ENCODE data around the gene SRPX2.
"Not testable (repeated sequence)": the region's sequence is repeated elsewhere in the genome, so short reads cannot be mapped to it uniquely, and the experiment has no call there.

Gene SRPX2

DNA sequence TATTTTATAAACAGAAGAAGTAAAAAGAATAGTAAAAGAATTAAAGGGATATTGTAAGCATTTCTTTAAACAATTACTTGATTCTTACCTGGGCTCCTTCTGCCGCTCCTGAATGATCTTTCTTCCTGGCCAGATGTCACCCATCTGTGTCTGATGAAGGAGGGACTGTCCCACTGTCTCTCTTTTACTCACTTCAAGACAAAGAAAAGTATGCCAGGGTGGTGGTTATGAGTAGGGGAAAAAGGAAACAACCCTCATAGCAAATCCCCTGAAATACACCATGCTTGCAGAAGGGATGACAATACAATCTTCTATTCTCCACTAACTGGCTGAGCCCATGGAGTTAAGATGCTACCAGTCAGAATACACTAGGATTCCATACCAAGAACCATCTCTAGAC, 56.8 kb downstream of the SRPX2 start:
- no peak for DNase-seq

DNA sequence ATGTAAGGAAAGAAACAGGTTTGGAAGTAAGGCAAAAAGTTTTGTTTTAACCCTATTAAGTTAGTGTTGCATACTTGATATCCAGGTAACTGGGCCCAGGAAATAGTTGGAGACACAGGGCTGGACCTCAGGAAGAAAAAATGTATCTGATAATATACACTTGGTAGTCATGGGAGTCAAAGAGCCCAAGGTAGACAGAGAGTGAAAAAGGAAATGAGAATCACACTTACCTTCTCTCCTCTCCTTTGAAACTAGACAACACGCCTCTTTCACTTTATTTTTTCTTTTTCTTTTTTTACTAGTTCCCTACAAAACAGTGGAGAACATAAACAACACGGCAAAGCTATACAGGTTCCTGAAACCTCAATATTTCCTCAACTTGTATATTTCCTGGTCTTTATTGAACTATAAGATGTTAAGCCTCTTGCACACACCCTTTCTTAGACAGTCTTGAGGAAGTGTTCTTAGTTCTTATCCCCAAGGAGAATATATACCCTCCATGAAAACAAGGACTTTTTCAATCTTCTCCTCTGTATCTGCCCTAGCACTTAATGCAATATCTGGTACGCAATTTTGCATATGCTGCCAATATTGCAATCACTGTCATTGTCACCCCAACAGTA, 60.7 kb downstream of the SRPX2 start:
- no peak for DNase-seq

- no peak for DNase-seq
These were observed 66.8 kb downstream of the SRPX2 start for GRCh38 chrX:100710816-100711215.

GRCh38 chrX:100717363-100717762, 73.4 kb downstream of the SRPX2 start:
- no peak for DNase-seq

GRCh38 chrX:100719139-100719538, 75.1 kb downstream of the SRPX2 start:
- DNase-seq = no peak

DNA sequence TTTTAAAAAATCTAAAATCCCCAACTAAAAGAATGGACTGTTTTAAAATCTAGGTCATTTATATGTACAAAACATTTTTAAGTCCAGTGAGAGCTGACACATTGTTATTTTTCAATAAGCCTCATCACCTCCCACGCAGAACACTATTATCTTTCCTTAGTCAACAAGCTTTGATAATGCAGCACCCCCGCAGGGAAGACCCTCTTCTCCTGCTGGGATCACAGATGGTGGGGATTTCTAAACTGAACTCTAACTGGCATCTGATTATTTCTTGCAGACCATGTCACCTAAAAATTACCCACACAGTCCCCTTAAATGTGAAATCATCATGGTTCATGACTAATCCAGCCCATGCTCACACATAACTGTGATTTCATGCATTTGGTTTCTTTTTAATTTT, 76.3 kb downstream of the SRPX2 start:
- DNase-seq = peak in 1 of 2 experiments; percentile 24

- no peak for DNase-seq
These were observed 77.3 kb downstream of the SRPX2 start for GRCh38 chrX:100721328-100721727.

DNA sequence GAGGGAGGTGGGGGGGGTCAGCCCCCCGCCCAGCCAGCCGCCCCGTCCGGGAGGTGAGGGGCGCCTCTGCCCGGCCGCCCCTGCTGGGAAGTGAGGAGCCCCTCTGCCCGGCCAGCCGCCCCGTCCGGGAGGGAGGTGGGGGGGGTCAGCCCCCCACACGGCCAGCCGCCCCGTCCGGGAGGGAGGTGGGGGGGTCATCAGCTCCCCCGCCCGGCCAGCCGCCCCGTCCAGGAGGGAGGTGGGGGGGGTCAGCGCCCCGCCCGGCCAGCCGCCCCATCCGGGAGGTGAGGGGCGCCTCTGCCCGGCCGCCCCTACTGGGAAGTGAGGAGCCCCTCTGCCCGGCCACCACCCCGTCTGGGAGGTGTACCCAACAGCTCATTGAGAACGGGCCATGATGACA, 80.0 kb downstream of the SRPX2 start:
- not testable (repeated sequence) for DNase-seq

Measured in NCI-H2081 (cell line).